Midbrain (tissue), 1 donor: ENCODE results near the gene CEP72.

ENCODE experiments used
- DNase-seq: peaks from one replicate; lab custom pipeline; 2025; lab: John Stamatoyannopoulos, UW

The CEP72 gene

GRCh38 chr5:639584-640213 lies 27.6 kb downstream of the CEP72 start:
- no peak for DNase-seq

GRCh38 chr5:640461-641330 lies 28.6 kb downstream of the CEP72 start:
- no peak for DNase-seq

GRCh38 chr5:641331-641765 lies 29.2 kb downstream of the CEP72 start:
- no peak for DNase-seq

GRCh38 chr5:642481-642880 lies 30.3 kb downstream of the CEP72 start:
- DNase-seq, result no peak

- no peak for DNase-seq
These were observed 31.2 kb downstream of the CEP72 start for GRCh38 chr5:643351-643801.

GRCh38 chr5:643811-644271 lies 31.7 kb downstream of the CEP72 start:
- no peak for DNase-seq

- DNase-seq, result no peak
These were observed 32.4 kb downstream of the CEP72 start for GRCh38 chr5:644509-644908.

- DNase-seq, result no peak
These were observed 32.8 kb downstream of the CEP72 start for GRCh38 chr5:644971-645370.

GRCh38 chr5:645421-645820 lies 33.3 kb downstream of the CEP72 start:
- DNase-seq, result no peak

- DNase-seq, result no peak
These were observed 34.5 kb downstream of the CEP72 start for GRCh38 chr5:646396-647201.

GRCh38 chr5:647311-647710 lies 35.2 kb downstream of the CEP72 start:
- DNase-seq, result no peak

- DNase-seq, result no peak
These were observed 35.6 kb downstream of the CEP72 start for GRCh38 chr5:647727-648126.

- no peak for DNase-seq
These were observed 39.3 kb downstream of the CEP72 start for GRCh38 chr5:651296-652022.

- no peak for DNase-seq
These were observed 39.9 kb downstream of the CEP72 start for GRCh38 chr5:652023-652515.

GRCh38 chr5:652773-653350 lies 40.7 kb downstream of the CEP72 start:
- no peak for DNase-seq

GRCh38 chr5:654071-654778 lies 42.1 kb downstream of the CEP72 start:
- DNase-seq, result no peak

GRCh38 chr5:655406-655805 lies 43.3 kb downstream of the CEP72 start:
- DNase-seq, result no peak

- DNase-seq, result no peak
These were observed 45.4 kb downstream of the CEP72 start for GRCh38 chr5:657570-657969.

GRCh38 chr5:658103-658502 lies 46.0 kb downstream of the CEP72 start:
- no peak for DNase-seq

- no peak for DNase-seq
These were observed 47.5 kb downstream of the CEP72 start for GRCh38 chr5:659496-660263.
